ENCODE results near the gene ST8SIA1.

DNA sequence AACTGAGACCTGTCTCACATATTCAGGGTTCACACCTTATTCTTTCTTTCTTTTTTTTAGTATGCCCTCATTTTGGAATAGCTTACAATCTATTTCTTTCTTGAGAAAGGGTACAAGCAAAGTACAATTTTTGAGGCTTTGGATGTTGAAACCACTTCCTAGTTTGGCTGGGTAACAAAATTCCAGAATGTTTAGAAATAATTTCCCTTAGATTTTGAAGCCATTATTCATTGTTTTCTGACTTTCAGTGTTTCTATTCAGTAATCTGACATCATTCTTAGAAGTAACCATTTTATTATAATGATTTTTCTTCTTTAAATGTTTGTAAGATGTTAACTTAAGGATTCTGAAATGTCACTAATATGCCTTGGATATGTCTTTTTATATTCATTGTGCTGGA lies 28.2 kb downstream of the ST8SIA1 start:
- TF ChIP-seq, protein P1, sequence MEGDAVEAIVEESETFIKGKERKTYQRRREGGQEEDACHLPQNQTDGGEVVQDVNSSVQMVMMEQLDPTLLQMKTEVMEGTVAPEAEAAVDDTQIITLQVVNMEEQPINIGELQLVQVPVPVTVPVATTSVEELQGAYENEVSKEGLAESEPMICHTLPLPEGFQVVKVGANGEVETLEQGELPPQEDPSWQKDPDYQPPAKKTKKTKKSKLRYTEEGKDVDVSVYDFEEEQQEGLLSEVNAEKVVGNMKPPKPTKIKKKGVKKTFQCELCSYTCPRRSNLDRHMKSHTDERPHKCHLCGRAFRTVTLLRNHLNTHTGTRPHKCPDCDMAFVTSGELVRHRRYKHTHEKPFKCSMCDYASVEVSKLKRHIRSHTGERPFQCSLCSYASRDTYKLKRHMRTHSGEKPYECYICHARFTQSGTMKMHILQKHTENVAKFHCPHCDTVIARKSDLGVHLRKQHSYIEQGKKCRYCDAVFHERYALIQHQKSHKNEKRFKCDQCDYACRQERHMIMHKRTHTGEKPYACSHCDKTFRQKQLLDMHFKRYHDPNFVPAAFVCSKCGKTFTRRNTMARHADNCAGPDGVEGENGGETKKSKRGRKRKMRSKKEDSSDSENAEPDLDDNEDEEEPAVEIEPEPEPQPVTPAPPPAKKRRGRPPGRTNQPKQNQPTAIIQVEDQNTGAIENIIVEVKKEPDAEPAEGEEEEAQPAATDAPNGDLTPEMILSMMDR (IDR thresholded peaks at IDR 0.05), result no peak
- TF ChIP-seq EP300 (IDR thresholded peaks at IDR 0.05), result no peak
- TF ChIP-seq POLR2A (IDR thresholded peaks at IDR 0.05), result no peak

Data from gastroesophageal sphincter (tissue), 3 donors.